ENCODE results near the gene CNTN5. TPM values are rescaled to one million over a fixed set of nuclear protein-coding genes. Genes with fewer than 3 reads are reported as not detected.

The CNTN5 gene
- polyA plus RNA-seq, 1 of the 3 experiments (the other 2 are of a cell fraction): not detected

DNA sequence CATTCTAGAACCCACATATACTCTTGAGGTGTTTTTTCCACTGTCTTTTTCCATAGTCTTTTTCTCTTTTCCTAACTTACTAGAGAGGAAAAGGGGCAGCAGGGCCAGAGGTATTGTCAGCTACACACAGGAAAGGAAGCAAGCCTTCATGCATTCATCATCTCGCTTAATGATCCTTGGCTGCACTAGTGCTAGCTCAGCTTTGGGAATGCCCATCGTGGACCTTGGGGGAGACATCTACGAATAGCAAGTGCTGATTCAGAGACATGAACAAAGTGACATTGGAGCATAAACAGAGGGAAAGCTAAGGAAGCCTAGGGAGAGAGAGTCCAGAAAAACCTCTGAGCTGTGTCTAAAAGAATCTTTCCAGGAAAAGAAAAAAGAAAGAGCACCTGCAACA, 1200.1 kb downstream of the CNTN5 start:
- Histone ChIP-seq H3K27me3 (ENCODE audit: insufficient read depth) (no peaks in the 10 kb centered on the region), H3K36me3 (replicated peaks in 1 of 2; ENCODE audit: control insufficient read depth in 1 of 2, insufficient read depth in 2 of 2, low read length in 1 of 2) (no peaks in the 10 kb centered on the region), H3K9me3 (no peaks in the 10 kb centered on the region), H3K4me1 (ENCODE audit: control insufficient read depth in 1 of 2, insufficient read depth in 2 of 2, low read depth in 1 of 2, low read length in 1 of 2) (peaks cover 0 to 14% of the 10 kb centered on the region in 2 experiments; a peak in 1 of 4 replicates), H2AFZ (ENCODE audit: low read depth) (no peak overlapping the region), H3K79me2 (ENCODE audit: insufficient read depth) (no peaks in the 10 kb centered on the region), H3K4me3 (ENCODE audit: low read depth in 2 of 2, low read length in 1 of 2) (no peak overlapping the region), H3K9me2 (no peaks in the 10 kb centered on the region), H4K20me1 (ENCODE audit: insufficient read depth) (no peaks in the 10 kb centered on the region), H3K9ac (no peak overlapping the region), H3K27ac (ENCODE audit: low read depth in 2 of 2, low read length in 1 of 2) (no peak overlapping the region), H3K4me2 (no peak overlapping the region), H3F3A (replicated peaks; ENCODE audit: insufficient read depth) (no peaks in the 10 kb centered on the region)
- DNase-seq: no peak
- no peak for TF ChIP-seq FOXJ3 (CRISPR knock-in tag; IDR thresholded peaks at IDR 0.05)
- TF ChIP-seq GABPA (IDR thresholded peaks at IDR 0.05; ENCODE audit: low read depth): no peak
- no peak for TF ChIP-seq EZH2phosphoT487 (IDR thresholded peaks at IDR 0.05; ENCODE audit: borderline replicate concordance, low read depth)
- TF ChIP-seq RXRA (IDR thresholded peaks at IDR 0.05; ENCODE audit: borderline replicate concordance, low read depth): no peak
- no peak for TF ChIP-seq RFX5 (IDR thresholded peaks at IDR 0.05; ENCODE audit: low read length)
- TF ChIP-seq FOSL2 (IDR thresholded peaks at IDR 0.05; ENCODE audit: borderline replicate concordance, low read depth): no peak
- TF ChIP-seq RCOR1 (IDR thresholded peaks at IDR 0.05; ENCODE audit: low read length): no peak
- TF ChIP-seq YY1 (IDR thresholded peaks at IDR 0.05; ENCODE audit: low read depth): no peak
- no peak for TF ChIP-seq ELF1 (IDR thresholded peaks at IDR 0.05)
- no peak for TF ChIP-seq SMC3 (IDR thresholded peaks at IDR 0.05; ENCODE audit: low read depth, low read length)
- TF ChIP-seq, protein P1, sequence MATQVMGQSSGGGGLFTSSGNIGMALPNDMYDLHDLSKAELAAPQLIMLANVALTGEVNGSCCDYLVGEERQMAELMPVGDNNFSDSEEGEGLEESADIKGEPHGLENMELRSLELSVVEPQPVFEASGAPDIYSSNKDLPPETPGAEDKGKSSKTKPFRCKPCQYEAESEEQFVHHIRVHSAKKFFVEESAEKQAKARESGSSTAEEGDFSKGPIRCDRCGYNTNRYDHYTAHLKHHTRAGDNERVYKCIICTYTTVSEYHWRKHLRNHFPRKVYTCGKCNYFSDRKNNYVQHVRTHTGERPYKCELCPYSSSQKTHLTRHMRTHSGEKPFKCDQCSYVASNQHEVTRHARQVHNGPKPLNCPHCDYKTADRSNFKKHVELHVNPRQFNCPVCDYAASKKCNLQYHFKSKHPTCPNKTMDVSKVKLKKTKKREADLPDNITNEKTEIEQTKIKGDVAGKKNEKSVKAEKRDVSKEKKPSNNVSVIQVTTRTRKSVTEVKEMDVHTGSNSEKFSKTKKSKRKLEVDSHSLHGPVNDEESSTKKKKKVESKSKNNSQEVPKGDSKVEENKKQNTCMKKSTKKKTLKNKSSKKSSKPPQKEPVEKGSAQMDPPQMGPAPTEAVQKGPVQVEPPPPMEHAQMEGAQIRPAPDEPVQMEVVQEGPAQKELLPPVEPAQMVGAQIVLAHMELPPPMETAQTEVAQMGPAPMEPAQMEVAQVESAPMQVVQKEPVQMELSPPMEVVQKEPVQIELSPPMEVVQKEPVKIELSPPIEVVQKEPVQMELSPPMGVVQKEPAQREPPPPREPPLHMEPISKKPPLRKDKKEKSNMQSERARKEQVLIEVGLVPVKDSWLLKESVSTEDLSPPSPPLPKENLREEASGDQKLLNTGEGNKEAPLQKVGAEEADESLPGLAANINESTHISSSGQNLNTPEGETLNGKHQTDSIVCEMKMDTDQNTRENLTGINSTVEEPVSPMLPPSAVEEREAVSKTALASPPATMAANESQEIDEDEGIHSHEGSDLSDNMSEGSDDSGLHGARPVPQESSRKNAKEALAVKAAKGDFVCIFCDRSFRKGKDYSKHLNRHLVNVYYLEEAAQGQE (IDR thresholded peaks at IDR 0.05; ENCODE audit: low read depth, low read length): no peak
- TF ChIP-seq, protein P2, sequence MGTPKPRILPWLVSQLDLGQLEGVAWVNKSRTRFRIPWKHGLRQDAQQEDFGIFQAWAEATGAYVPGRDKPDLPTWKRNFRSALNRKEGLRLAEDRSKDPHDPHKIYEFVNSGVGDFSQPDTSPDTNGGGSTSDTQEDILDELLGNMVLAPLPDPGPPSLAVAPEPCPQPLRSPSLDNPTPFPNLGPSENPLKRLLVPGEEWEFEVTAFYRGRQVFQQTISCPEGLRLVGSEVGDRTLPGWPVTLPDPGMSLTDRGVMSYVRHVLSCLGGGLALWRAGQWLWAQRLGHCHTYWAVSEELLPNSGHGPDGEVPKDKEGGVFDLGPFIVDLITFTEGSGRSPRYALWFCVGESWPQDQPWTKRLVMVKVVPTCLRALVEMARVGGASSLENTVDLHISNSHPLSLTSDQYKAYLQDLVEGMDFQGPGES (IDR thresholded peaks at IDR 0.05; ENCODE audit: low read depth, low read length): no peak
- TF ChIP-seq, protein P3, sequence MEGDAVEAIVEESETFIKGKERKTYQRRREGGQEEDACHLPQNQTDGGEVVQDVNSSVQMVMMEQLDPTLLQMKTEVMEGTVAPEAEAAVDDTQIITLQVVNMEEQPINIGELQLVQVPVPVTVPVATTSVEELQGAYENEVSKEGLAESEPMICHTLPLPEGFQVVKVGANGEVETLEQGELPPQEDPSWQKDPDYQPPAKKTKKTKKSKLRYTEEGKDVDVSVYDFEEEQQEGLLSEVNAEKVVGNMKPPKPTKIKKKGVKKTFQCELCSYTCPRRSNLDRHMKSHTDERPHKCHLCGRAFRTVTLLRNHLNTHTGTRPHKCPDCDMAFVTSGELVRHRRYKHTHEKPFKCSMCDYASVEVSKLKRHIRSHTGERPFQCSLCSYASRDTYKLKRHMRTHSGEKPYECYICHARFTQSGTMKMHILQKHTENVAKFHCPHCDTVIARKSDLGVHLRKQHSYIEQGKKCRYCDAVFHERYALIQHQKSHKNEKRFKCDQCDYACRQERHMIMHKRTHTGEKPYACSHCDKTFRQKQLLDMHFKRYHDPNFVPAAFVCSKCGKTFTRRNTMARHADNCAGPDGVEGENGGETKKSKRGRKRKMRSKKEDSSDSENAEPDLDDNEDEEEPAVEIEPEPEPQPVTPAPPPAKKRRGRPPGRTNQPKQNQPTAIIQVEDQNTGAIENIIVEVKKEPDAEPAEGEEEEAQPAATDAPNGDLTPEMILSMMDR (IDR thresholded peaks at IDR 0.05): no peak
- TF ChIP-seq POLR2AphosphoS5 (IDR thresholded peaks at IDR 0.05; ENCODE audit: low read depth, low read length): no peak
- TF ChIP-seq, protein P4, sequence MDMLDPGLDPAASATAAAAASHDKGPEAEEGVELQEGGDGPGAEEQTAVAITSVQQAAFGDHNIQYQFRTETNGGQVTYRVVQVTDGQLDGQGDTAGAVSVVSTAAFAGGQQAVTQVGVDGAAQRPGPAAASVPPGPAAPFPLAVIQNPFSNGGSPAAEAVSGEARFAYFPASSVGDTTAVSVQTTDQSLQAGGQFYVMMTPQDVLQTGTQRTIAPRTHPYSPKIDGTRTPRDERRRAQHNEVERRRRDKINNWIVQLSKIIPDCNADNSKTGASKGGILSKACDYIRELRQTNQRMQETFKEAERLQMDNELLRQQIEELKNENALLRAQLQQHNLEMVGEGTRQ (IDR thresholded peaks at IDR 0.05; ENCODE audit: borderline replicate concordance, low read depth, low read length): no peak
- TF ChIP-seq EP300 (IDR thresholded peaks at IDR 0.05; ENCODE audit: borderline replicate concordance in 1 of 2, low read depth in 1 of 2, low read length in 1 of 2): no peak
- no peak for TF ChIP-seq SIN3A (IDR thresholded peaks at IDR 0.05; ENCODE audit: borderline replicate concordance, low read depth, low read length)
- TF ChIP-seq, protein P5, sequence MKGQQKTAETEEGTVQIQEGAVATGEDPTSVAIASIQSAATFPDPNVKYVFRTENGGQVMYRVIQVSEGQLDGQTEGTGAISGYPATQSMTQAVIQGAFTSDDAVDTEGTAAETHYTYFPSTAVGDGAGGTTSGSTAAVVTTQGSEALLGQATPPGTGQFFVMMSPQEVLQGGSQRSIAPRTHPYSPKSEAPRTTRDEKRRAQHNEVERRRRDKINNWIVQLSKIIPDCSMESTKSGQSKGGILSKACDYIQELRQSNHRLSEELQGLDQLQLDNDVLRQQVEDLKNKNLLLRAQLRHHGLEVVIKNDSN (IDR thresholded peaks at IDR 0.05; ENCODE audit: borderline replicate concordance, low read depth): no peak
- no peak for TF ChIP-seq MEF2A (IDR thresholded peaks at IDR 0.05; ENCODE audit: borderline replicate concordance, low read depth)
- TF ChIP-seq NFIC (IDR thresholded peaks at IDR 0.05; ENCODE audit: borderline replicate concordance): no peak
- 4% methylated on average over 3 of the region's 3 CpGs for WGBS (ENCODE audit: low lambda C conversion rate)
- POLR2A ChIA-PET: no interaction called here
- CTCF ChIA-PET: no interaction called here

Measured in SK-N-SH (cell line).